ENCODE data around the gene TPD52L1. TPM values are rescaled to one million over a fixed set of nuclear protein-coding genes. Genes with fewer than 3 reads are reported as not detected.

Gene TPD52L1
- total RNA-seq, 4 donors from 2014 or later, result 22.2 to 77.6 (median 37.7) TPM

- no peaks in the 10 kb centered on the region for H3K4me1 ChIP-seq
- TF ChIP-seq CTCF (IDR thresholded peaks at IDR 0.05), result no peak
- TF ChIP-seq POLR2A (IDR thresholded peaks at IDR 0.05), result no peak
- no peak for DNase-seq
- H3K4me3 ChIP-seq, result no peak overlapping the region
- no peaks in the 10 kb centered on the region for H3K36me3 ChIP-seq
- no peaks in the 10 kb centered on the region for H3K9me3 ChIP-seq
- H3K27me3 ChIP-seq, result no peaks in the 10 kb centered on the region
- intact Hi-C loops (cut with DNase I; ENCODE audit: low total_unique reads), result no loop called here
- no peak overlapping the region for H3K27ac ChIP-seq
Observed at GRCh38 chr6:125211352-125211751, 57.8 kb downstream of the TPD52L1 start.

- intact Hi-C loops (cut with DNase I; ENCODE audit: low total_unique reads), result no loop called here
- Histone ChIP-seq H3K4me3 (no peak overlapping the region), H3K27me3 (no peaks in the 10 kb centered on the region), H3K4me1 (no peaks in the 10 kb centered on the region), H3K36me3 (no peaks in the 10 kb centered on the region), H3K27ac (no peak overlapping the region), H3K9me3 (no peaks in the 10 kb centered on the region)
- TF ChIP-seq POLR2A (IDR thresholded peaks at IDR 0.05) (no peak), CTCF (IDR thresholded peaks at IDR 0.05) (no peak)
- DNase-seq, result no peak
Observed at GRCh38 chr6:125212377-125212776, 58.8 kb downstream of the TPD52L1 start.

GRCh38 chr6:125213939-125214338 lies 60.4 kb downstream of the TPD52L1 start:
- Histone ChIP-seq H3K9me3 (no peaks in the 10 kb centered on the region), H3K4me1 (no peaks in the 10 kb centered on the region), H3K27ac (no peak overlapping the region), H3K36me3 (no peaks in the 10 kb centered on the region), H3K27me3 (no peaks in the 10 kb centered on the region), H3K4me3 (no peak overlapping the region)
- no peak for DNase-seq
- no peak for TF ChIP-seq POLR2A (IDR thresholded peaks at IDR 0.05)
- TF ChIP-seq CTCF (IDR thresholded peaks at IDR 0.05), result no peak
- intact Hi-C loops (cut with DNase I; ENCODE audit: low total_unique reads), result no loop called here

GRCh38 chr6:125215252-125215819 lies 61.8 kb downstream of the TPD52L1 start:
- no peaks in the 10 kb centered on the region for H3K4me1 ChIP-seq
- H3K27ac ChIP-seq, result no peak overlapping the region
- H3K27me3 ChIP-seq, result no peaks in the 10 kb centered on the region
- no peaks in the 10 kb centered on the region for H3K36me3 ChIP-seq
- no peak overlapping the region for H3K4me3 ChIP-seq
- no peak for DNase-seq
- H3K9me3 ChIP-seq, result no peaks in the 10 kb centered on the region
- TF ChIP-seq CTCF (IDR thresholded peaks at IDR 0.05) (no peak), POLR2A (IDR thresholded peaks at IDR 0.05) (no peak)
- intact Hi-C loops (cut with DNase I; ENCODE audit: low total_unique reads), result no loop called here

GRCh38 chr6:125216015-125216414 lies 62.4 kb downstream of the TPD52L1 start:
- intact Hi-C loops (cut with DNase I; ENCODE audit: low total_unique reads), result no loop called here
- H3K27ac ChIP-seq, result no peak overlapping the region
- TF ChIP-seq POLR2A (IDR thresholded peaks at IDR 0.05) (no peak), CTCF (IDR thresholded peaks at IDR 0.05) (no peak)

More at GRCh38 chr6:125216015-125216414, 62.4 kb downstream of the TPD52L1 start:
- Histone ChIP-seq H3K4me1 (no peaks in the 10 kb centered on the region), H3K27me3 (no peaks in the 10 kb centered on the region), H3K36me3 (no peaks in the 10 kb centered on the region), H3K9me3 (no peaks in the 10 kb centered on the region), H3K4me3 (no peak overlapping the region)
- no peak for DNase-seq

Data from uterus (tissue), 4 donors.